Erythroblast (primary cell): Measurements from ENCODE around the gene RALB.

ENCODE experiments used
- GATA1 ChIP-seq: IDR thresholded peaks from 2 replicates; pipeline ENCODE4 v1.6.1; 2011; ENCODE audit warnings: low read depth, mild to moderate bottlenecking, control low read depth, low read length, moderate library complexity
- POLR2A ChIP-seq: IDR thresholded peaks from 2 replicates; pipeline ENCODE4 v1.6.1; 2011; ENCODE audit warnings: mild to moderate bottlenecking, low read length

- TF ChIP-seq POLR2A: no peak
- no peak for TF ChIP-seq GATA1
These were observed 46.4 kb downstream of the RALB start for GRCh38 chr2:120299004-120299403.
